Limb (tissue), 2 donors: Measurements from ENCODE around the gene GRIN2C.
A peak's percentile ranks its signal among the peaks of the same experiment; 100 is the strongest.
"Not testable (repeated sequence)": the region's sequence is repeated elsewhere in the genome, so short reads cannot be mapped to it uniquely, and the experiment has no call there.

Experiments
- DNase-seq, 2 donors: peaks; one replicate each; pipeline ENCODE4 v3.0.0-alpha.2; 2016; ENCODE audit errors: extremely low spot score in 2 of 2

The GRIN2C gene

DNA sequence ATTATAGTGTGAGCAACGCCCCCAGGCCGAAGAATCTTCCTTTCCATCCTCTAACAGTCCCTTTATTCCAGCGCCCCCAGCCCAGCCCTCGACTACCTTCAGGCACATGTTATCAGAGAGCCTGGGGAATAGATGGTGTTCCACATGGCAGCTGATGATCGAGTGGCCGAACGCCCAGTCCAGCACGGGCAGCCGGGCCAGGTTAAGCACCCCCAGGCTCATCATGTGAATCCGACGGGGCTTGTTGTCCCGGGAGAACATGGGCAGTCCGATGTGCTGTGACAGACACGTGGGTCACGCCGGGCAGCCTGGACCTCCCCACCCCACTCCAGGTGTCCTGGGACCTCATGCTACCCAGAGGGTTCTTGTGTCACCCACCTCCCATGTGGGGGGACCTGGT lies 19.6 kb upstream of the GRIN2C start:
- DNase-seq: no peak

GRCh38 chr17:74878658-74879057 lies 19.0 kb upstream of the GRIN2C start:
- DNase-seq: no peak

- peak in 1 of 2 donors; percentile 18 for DNase-seq
Measured at GRCh38 chr17:74877592-74878548, 18.2 kb upstream of the GRIN2C start.

DNA sequence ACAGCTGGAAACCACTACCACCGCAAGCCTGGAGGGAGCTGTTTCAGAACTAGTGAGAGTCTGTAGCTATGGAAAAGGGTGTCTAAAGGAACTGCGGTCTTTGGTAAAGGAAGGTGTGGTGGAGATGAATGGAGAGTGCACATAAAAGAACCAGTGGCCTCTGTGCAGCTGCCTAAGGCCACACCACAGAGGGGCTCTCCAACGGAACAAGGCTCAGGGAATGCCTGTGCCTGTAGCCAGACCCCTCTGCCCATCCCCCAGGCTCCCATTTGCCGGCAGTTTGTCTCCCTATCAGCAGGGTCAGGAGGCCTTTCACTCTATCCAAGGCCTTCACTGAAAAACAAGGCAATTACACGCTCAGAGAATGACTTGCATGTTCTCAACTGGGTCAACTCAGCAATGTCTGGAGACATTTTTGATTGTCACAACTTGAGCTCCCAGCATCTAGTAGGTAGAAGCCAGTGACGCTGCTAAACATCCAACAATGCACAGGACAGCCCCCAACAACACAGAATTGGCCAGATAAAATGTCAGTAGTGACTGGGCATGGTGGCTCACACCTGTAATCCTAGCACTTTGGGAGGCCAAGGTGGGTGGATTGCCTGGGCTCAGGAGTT lies 16.4 kb upstream of the GRIN2C start:
- peak in 1 of 2 donors; percentile 20 for DNase-seq

GRCh38 chr17:74875155-74875976 lies 15.7 kb upstream of the GRIN2C start:
- DNase-seq: peak in 1 of 2 donors; percentile 41

DNA sequence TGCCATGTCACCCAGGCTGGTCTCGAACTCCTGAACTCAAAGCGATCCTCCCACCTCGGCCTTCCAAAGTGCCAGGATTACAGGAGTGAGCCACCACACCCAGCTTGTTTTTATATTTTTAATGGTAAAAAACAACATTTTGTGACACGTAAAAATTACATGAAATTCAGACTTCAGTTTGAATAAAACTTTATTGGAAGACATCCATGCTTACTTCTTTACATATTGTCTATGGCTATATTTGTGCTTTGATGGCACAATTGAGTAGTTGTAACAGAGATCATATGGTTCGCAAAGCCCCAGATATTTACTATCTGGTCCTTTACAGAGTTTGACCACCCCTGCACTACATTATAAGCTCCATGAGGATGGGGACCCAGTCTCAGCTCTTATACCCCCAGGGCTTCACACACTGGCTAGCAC lies 14.9 kb upstream of the GRIN2C start:
- DNase-seq: no peak

DNA sequence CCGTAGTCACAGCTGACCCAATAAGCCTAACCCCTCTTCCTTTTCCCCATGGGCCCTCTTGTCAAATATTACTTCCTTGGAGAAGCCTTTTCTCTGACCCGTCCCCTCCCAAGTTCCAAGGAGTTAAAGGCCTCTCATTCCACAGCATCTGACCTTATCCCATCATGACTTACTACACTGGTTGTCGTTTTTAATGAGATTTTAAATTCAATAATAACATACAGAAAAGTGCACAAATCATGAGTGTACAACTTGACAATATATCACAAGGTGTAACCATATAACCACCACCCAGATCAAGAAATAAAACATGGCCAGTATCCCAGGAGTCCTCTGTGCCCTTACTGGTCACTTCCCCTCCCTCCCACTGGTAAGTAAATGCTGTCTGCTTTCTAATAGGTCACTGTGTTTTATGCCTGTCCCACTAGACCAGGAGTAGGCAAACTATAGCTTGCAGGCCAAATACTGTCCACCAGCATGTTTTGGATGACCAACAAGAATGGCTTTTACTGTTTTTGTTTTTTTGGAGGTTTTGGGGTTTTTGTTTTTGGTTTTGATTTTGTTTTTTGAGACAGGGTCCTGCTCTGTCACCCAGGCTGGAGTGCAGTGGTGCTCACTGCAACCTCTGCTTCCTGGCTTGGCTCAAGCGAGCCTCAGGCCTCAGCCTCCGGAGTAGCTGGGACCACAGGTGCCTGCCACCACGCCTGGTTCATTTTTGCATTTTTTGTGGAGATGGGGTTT lies 14.4 kb upstream of the GRIN2C start:
- peak in 1 of 2 donors; percentile 22 for DNase-seq

DNA sequence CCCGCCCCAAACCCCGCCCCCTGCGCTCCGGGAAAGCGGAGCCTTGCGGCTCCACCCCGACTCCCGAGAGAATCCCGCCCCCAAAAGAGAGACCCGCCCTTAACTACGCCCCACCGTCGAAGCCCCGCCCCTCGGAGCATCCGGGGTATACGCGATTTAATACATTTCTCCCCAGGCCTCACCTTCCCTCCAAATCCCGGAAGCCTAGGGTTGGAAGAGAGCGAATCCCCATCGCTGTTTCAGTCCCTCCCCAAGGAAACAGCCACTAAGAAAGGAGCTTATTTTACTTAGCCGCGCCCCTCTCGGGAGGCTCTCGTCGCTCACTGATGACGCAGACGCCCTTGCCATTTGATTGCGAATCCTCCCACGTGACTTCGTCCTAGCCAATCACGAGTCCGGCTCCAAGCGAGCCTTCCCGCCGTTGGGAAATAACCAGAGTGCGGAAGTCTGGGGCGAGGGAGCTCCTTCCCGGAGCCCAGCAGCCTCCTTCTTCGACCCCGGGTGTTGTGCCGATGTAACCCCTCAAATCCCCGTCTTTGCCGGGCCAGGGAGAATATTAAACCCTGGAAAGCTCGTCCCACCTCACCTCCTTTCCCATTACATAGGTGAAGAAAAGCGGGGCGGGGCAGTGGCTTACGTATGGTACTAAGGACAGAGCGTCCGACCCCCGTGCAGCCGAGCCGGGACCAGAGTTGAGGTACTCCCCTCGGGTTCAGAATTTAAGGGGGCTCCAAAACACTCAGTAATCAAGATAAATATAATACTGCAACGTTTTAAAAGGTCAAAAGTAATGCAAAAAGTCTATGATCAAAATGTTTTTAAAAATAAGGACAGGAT lies 13.6 kb upstream of the GRIN2C start:
- DNase-seq: peak; percentile 100

- no peak for DNase-seq
Measured at GRCh38 chr17:74872313-74873036, 12.8 kb upstream of the GRIN2C start, which contains the start of gene FDXR. Gene FDXR, minus strand, starts transcription at chr17:74872994. Its CDS starts 50 bp downstream, at chr17:74872944.

- DNase-seq: no peak
Measured at GRCh38 chr17:74871356-74872076, 11.8 kb upstream of the GRIN2C start.

DNA sequence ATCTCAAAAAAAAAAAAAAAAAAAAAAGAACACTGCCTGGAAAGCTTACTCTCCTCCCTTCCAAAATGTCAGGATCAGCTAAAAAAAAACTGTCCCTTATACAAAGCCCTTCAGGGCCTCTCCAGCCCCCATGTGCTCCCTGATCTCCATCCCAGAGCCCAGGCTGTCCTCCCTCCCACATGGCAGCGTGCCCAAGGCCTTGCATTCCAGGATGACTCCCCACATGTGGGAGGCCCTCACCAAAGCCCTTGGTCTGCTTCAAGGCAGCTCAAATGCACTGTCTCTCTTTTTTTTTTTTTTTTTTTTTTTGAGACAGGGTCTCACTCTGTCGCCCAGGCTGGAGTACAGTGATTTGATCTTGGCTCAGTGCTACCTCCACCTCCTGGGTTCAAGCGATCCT lies 10.8 kb upstream of the GRIN2C start:
- DNase-seq: no peak

- not testable (repeated sequence) for DNase-seq
Measured at GRCh38 chr17:74870028-74870427, 10.3 kb upstream of the GRIN2C start.

DNA sequence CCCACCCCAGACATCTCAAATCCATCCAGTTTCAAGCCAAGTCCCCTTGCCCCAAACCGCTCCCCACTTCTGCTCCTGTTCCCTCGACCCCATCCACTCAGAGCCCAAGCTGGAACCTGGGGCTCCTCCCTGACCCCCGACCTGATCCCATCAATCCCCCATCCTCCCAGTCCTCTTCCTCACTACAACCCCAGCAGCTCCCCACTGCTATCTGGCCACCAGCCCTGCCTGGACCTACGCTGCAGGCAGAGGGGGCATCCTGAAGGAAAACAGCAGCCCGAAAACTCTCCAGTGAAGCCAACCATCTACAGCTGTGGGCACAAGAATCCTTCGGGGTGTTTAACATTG lies 9.2 kb upstream of the GRIN2C start:
- no peak for DNase-seq

DNA sequence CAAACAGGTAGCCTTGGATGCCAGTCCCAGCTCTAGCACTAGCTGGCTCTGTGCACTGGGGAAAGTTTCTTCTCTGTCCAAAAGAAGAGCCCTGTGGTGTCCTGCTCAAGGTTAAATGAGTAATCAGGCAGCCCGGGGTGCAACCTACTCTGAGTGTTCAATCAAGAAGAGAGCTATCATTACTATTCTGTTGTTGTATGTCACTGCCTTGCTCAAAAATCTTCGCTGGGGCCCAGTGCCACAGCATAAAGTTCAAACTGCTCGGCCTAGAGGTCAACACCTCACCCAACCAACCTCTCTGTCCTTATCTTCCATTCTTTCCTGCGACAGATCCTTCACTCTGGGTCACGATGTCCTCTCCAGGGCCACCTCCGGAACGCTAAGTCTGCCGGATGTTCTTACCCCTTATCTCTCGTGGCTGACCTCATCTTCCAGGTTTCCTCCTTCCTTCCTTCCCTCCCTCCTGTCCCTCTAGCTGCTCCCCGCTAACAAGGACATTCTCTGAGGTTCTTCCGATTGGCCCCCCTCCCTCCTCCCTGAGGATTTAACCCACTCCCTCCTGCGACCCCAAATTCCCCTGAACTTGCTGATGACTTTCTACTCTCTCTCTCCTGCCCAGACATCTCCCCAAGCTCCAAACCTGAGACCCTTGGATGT lies 8.7 kb upstream of the GRIN2C start:
- no peak for DNase-seq

DNA sequence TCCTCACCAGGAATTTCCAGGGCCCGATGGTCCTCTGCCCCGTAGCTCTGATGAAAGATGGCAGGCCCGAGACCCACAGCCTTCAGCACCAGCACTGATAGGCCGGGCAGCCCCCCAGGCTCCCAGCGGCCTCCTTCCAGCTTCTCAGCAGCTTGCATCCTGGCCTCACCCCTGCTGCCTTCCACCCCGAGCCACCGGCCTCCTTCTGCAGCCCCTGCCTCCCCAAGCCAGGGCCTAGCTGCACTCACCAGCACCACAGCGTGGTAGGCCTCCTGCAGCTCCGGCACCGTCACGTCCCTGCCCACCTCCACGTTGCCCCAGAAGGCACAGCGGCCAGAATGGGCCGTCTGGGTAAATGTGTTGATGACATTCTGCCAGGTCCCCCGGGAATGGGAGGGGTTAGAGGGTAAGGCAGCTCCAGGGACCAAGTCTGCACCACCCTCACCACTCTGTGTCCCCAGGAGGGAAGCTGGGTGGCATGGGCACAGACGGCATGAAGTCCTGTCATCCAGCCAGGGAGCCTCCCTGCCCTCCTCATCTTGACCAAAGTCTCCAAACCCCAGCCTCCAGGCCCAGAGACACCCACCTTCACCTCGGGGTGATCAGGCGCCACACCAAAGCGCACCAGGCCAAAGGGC lies 6.6 kb upstream of the GRIN2C start:
- DNase-seq: no peak

DNA sequence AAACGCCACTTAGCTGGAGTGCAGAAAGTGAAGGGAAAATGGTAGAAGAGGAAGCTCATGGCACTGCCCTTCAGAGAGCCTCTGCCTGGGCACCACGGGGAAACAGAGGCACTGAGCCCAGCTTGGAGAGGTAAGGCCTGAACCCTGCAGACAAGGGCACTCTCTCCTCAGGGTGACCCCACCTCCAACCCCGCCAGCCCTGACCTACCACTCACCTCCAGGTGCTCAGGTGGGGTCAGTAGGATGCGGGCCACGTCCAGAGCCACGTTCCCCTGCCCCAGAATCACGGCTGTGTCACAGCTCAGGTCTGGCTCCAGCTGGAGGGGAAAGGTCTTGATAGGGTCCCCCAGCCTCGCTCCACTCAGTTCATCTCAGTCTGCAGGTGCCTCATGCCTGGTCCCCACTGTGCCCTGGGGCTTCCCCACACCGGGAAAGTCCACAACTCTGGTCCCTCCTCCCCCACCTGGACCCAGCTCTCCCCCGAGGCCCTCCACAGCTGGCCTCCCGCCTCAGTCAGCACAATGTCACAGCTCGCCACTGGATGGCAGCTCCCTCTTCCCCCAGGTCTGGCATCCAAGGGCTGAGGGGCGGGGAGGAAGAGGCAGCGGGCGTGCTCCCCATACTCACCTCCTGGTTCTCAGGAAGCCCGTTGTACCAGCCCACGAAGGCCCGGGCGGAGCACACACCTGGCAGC lies 6.0 kb upstream of the GRIN2C start:
- DNase-seq: no peak

- peak; percentile 62 to 90 for DNase-seq
Measured at GRCh38 chr17:74864866-74865395, 5.2 kb upstream of the GRIN2C start.
